ENCODE data around the gene STARD13.
"Not testable (repeated sequence)": the region's sequence is repeated elsewhere in the genome, so short reads cannot be mapped to it uniquely, and the experiment has no call there.

The STARD13 gene

DNA sequence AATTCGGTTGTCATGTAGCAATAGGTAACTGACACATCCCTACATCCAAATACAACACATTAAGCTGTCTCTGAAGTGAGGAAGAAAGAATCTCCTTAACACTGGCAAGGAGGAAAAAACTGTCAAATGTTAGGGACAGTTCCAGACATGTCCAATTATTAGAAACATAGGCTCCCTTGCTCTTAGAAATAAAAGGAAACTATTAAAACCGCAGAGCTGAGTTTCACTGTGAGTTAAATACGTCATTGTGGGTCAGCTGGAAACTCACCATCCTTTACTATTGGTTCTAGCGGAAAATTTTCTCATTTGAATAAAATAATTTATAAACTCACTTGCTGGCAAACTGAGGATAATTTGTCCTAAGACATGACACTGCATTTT, 40.7 kb downstream of the STARD13 start:
- H3K36me3 Mint-ChIP-seq (ENCODE audit: low read depth), result no peaks in the 10 kb centered on the region
- TF ChIP-seq, protein P1, sequence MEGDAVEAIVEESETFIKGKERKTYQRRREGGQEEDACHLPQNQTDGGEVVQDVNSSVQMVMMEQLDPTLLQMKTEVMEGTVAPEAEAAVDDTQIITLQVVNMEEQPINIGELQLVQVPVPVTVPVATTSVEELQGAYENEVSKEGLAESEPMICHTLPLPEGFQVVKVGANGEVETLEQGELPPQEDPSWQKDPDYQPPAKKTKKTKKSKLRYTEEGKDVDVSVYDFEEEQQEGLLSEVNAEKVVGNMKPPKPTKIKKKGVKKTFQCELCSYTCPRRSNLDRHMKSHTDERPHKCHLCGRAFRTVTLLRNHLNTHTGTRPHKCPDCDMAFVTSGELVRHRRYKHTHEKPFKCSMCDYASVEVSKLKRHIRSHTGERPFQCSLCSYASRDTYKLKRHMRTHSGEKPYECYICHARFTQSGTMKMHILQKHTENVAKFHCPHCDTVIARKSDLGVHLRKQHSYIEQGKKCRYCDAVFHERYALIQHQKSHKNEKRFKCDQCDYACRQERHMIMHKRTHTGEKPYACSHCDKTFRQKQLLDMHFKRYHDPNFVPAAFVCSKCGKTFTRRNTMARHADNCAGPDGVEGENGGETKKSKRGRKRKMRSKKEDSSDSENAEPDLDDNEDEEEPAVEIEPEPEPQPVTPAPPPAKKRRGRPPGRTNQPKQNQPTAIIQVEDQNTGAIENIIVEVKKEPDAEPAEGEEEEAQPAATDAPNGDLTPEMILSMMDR (IDR thresholded peaks at IDR 0.05), result no peak
- H3K9me3 Mint-ChIP-seq, result peaks cover 21% of the 10 kb centered on the region
- H3K27ac Mint-ChIP-seq, result no peak overlapping the region
- DNase-seq, result no peak
- H3K27me3 Mint-ChIP-seq (ENCODE audit: low read depth, poor library complexity), result peaks cover 9% of the 10 kb centered on the region
- no peak overlapping the region for H3K4me3 Mint-ChIP-seq
- no peaks in the 10 kb centered on the region for H3K4me1 Mint-ChIP-seq

DNA sequence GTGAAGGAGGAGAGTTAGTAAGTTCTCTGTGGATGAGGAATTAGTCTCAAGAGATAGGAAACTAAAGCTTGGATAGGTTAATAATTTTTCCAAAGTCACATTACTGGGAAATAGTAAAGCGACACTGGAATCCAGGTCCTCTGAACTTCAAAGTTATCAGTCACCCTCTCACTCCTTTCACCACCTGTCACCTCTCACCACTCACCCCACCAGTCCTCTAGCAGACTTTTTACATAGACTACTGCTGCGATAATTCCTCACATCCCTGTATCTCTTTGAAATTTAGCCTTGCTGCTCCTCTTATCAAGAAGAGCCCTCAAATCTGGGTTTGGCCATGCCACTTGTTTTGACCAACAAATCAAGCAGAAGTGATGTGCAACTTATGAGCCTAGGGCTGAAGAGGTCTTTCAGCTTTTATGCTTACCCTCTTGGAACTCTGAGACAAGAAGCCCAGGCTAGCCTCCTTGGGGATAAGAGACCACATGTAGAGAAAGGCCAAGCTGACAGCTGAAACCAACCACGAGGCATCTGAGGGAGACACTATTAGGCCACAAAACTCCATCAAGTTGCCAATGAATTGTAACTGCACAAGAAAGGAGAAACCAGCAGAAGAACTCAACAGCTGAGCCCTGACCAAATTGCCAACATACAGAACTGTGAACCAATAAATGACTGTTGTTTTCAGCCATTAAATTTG, 41.2 kb downstream of the STARD13 start:
- H3K4me3 Mint-ChIP-seq, result no peak overlapping the region
- DNase-seq, result no peak
- peaks cover 9% of the 10 kb centered on the region for H3K27me3 Mint-ChIP-seq (ENCODE audit: low read depth, poor library complexity)
- peaks cover 26% of the 10 kb centered on the region for H3K9me3 Mint-ChIP-seq
- H3K36me3 Mint-ChIP-seq (ENCODE audit: low read depth), result no peaks in the 10 kb centered on the region
- H3K27ac Mint-ChIP-seq, result peak overlapping the region; percentile 14
- TF ChIP-seq, protein P1 (IDR thresholded peaks at IDR 0.05), result no peak
- H3K4me1 Mint-ChIP-seq, result no peaks in the 10 kb centered on the region

DNA sequence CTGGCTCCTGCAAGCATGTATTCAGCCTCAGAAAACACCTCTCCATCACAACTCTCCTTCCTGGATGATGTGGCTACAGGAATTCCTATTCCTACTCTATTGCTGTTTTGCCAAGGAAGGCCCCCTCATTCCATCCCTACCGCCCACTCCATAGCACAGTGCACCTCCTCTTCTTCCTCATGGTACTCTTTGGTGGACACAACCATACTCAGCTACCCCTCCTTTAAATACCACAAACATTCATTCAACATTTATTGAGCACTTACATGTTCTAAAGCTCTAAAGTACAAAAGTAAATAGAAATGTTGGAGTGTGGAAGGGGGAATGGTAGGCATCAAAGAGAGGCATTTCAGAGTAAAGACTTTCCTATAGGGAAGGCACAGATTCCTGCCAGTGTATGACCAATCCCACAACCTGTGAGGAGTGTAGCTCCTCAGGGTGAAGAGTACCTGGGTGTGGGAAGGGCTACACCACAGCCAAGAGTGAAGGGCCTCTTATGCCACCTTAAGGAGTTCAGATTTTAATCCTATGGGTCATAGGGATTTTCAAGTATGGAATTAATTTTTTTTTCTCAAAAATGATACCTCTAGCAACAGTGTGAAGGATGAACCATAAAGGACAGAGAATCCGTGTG, 42.5 kb downstream of the STARD13 start:
- no peak overlapping the region for H3K27ac Mint-ChIP-seq
- TF ChIP-seq, protein P1 (IDR thresholded peaks at IDR 0.05), result no peak

DNA sequence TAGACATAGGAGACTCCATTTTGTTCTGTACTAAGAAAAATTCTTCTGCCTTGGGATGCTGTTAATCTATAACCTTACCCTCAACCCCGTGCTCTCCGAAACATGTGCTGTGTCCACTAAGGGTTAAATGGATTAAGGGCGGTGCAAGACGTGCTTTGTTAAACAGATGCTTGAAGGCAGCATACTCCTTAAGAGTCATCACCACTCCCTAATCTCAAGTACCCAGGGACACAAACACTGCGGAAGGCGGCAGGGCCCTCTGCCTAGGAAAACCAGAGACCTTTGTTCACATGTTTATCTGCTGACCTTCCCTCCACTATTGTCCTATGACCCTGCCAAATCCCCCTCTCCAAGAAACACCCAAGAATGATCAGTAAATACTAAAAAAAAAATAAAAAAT, 43.2 kb downstream of the STARD13 start:
- H3K36me3 Mint-ChIP-seq (ENCODE audit: low read depth); H3K4me3 Mint-ChIP-seq; H3K27ac Mint-ChIP-seq; H3K27me3 Mint-ChIP-seq (ENCODE audit: low read depth, poor library complexity); DNase-seq; H3K4me1 Mint-ChIP-seq: not testable (repeated sequence)
- H3K9me3 Mint-ChIP-seq, result peaks cover 29% of the 10 kb centered on the region

More for the DNA sequence above, 42.5 kb downstream of the STARD13 start:
- H3K36me3 Mint-ChIP-seq (ENCODE audit: low read depth), result no peaks in the 10 kb centered on the region
- H3K27me3 Mint-ChIP-seq (ENCODE audit: low read depth, poor library complexity), result peaks cover 9% of the 10 kb centered on the region
- no peak for DNase-seq
- no peaks in the 10 kb centered on the region for H3K4me1 Mint-ChIP-seq
- peaks cover 29% of the 10 kb centered on the region for H3K9me3 Mint-ChIP-seq
- no peak overlapping the region for H3K4me3 Mint-ChIP-seq

DNA sequence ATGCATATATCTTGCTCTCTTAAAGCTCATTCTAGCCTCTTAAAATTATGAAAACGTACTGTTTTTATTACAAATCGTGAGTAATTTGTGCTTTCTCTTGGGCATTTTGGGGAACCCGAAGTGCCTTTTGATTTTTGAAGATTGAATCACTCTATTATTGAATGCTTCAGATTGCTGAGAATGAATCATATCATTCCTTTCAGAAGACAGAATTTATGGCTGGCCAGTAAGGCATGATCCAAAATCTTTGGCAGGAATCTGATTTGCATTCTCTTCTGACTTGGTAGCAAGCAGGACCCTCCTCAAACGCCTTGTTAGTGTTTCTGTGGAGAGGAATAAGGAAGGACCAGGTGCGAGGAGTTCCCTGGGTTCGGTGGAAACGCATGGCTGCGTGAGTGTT, 49.5 kb downstream of the STARD13 start:
- no peak overlapping the region for H3K4me3 Mint-ChIP-seq
- DNase-seq, result no peak
- H3K4me1 Mint-ChIP-seq, result no peaks in the 10 kb centered on the region
- H3K9me3 Mint-ChIP-seq, result peaks cover 36% of the 10 kb centered on the region
- TF ChIP-seq, protein P1 (IDR thresholded peaks at IDR 0.05), result no peak
- no peak overlapping the region for H3K27ac Mint-ChIP-seq
- H3K36me3 Mint-ChIP-seq (ENCODE audit: low read depth), result peaks cover 12% of the 10 kb centered on the region
- peaks cover 2% of the 10 kb centered on the region for H3K27me3 Mint-ChIP-seq (ENCODE audit: low read depth, poor library complexity)

DNA sequence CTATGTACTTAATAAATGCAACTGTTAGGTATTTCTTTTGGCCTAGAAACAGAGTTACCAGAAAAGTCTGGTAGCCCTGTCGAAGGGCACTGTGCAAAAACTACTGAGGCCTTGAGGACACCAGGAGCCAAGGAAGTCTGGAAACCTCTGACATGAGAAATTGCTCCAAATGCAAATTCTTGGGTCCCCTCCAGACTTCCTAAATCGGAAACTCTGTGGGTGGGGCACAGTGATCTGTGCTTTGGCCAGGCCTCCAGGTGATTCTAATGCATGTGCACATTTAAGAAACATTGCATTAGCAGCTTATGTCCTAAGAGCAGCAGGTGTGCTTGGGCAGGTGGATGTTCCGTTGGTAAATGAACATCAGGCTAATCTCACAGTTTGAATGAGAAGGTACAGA, 50.0 kb downstream of the STARD13 start:
- no peak overlapping the region for H3K27ac Mint-ChIP-seq
- H3K4me3 Mint-ChIP-seq, result no peak overlapping the region
- peaks cover 12% of the 10 kb centered on the region for H3K36me3 Mint-ChIP-seq (ENCODE audit: low read depth)
- H3K9me3 Mint-ChIP-seq, result peaks cover 31% of the 10 kb centered on the region
- H3K4me1 Mint-ChIP-seq, result no peaks in the 10 kb centered on the region
- TF ChIP-seq, protein P1 (IDR thresholded peaks at IDR 0.05), result no peak
- no peak for DNase-seq
- peaks cover 2% of the 10 kb centered on the region for H3K27me3 Mint-ChIP-seq (ENCODE audit: low read depth, poor library complexity)

Data from nephron progenitor cell (in vitro differentiated cells).